AG04450 (cell line): ENCODE data around the gene MEIS2. TPM values are rescaled to one million over a fixed set of nuclear protein-coding genes. Genes with fewer than 3 reads are reported as not detected.

Experiments used
- CTCF ChIA-PET: fragments of 300-600, 350-600 bp; formaldehyde crosslinking; extraction: SDS; loops from one replicate; lab custom pipeline; 2022; ENCODE audit warnings: antibody characterized with exemption, inconsistent platforms; lab: Charles Lee
- POLR2A ChIA-PET: fragments of 350-600 bp; formaldehyde crosslinking; extraction: SDS; loops from one replicate; lab custom pipeline; 2021; ENCODE audit warnings: antibody characterized with exemption, inconsistent platforms; lab: Yijun Ruan, JAX
- DNase-seq: peaks from one replicate; pipeline ENCODE4 v3.0.0-alpha.2; 2011; ENCODE audit warnings: low read depth, low spot score
- H3K27ac ChIP-seq: one replicate; pipeline ENCODE4 v1.5.1; 2012; ENCODE audit warnings: low read depth, low read length, control low read depth
- H3K27me3 ChIP-seq: one replicate; pipeline ENCODE4 v1.6.0; 2012; ENCODE audit warnings: low read length; ENCODE audit not compliant: control insufficient read depth, insufficient read depth
- H3K4me3 ChIP-seq: 2 replicates; pipeline ENCODE4 v1.5.1; 2011; ENCODE audit warnings: mild to moderate bottlenecking, low read depth, low read length, control low read depth
- H3K9me3 ChIP-seq: 2 replicates; pipeline ENCODE4 v1.5.1; 2012; ENCODE audit warnings: low read length; ENCODE audit not compliant: control insufficient read depth, insufficient read depth
- CTCF ChIP-seq: IDR thresholded peaks from 2 replicates; pipeline ENCODE4 v1.5.1; 2011; ENCODE audit warnings: low read depth, low read length, control low read depth, inconsistent platforms
- polyA plus RNA-seq: library from polyadenylated mRNA; depleted of rRNA; stranded (reverse); fragments of >200 nt; gene quantifications from 2 replicates; pipeline ENCODE4 v1.2.3, GENCODE V29; 2011

The MEIS2 gene
- polyA plus RNA-seq, 1 experiment = 31.7 TPM

- H3K4me3 ChIP-seq = no peak overlapping the region
These were observed 249.5 kb downstream of the MEIS2 start for GRCh38 chr15:36850864-36851263.

GRCh38 chr15:36845270-36845669 is 255.1 kb downstream of the MEIS2 start:
- Histone ChIP-seq H3K4me3 (no peak overlapping the region), H3K9me3 (no peaks in the 10 kb centered on the region), H3K27ac (no peak overlapping the region), H3K27me3 (no peaks in the 10 kb centered on the region)
- ChIA-PET POLR2A (no interaction called here), CTCF (interaction anchor here (1.1 kb wide), 1 partner anchor 34 kb away, joined by 3 read pairs; no protein-coding TSS in a partner anchor)
- DNase-seq = no peak
- no peak for TF ChIP-seq CTCF

More at GRCh38 chr15:36850864-36851263, 249.5 kb downstream of the MEIS2 start:
- Histone ChIP-seq H3K9me3 (no peaks in the 10 kb centered on the region), H3K27ac (no peak overlapping the region), H3K27me3 (no peaks in the 10 kb centered on the region)
- ChIA-PET CTCF (no interaction called here), POLR2A (no interaction called here)
- TF ChIP-seq CTCF = no peak
- no peak for DNase-seq

GRCh38 chr15:36844534-36844998 is 255.8 kb downstream of the MEIS2 start:
- DNase-seq = peak; percentile 34
- CTCF ChIA-PET = interaction anchor here (0.6 to 1.1 kb wide), 3 partner anchors 31 to 234 kb away, joined by 3 to 5 read pairs (median 4); no protein-coding TSS in a partner anchor
- Histone ChIP-seq H3K4me3 (no peak overlapping the region), H3K9me3 (no peaks in the 10 kb centered on the region), H3K27ac (no peak overlapping the region), H3K27me3 (no peaks in the 10 kb centered on the region)
- POLR2A ChIA-PET = interaction anchor here (0.6 kb wide), 2 partner anchors 859 to 954 kb away, joined by 3 to 4 read pairs; no protein-coding TSS in a partner anchor
- peak; percentile 30; the same call in 1 of the 2 replicates for TF ChIP-seq CTCF

GRCh38 chr15:36843822-36844221 is 256.5 kb downstream of the MEIS2 start:
- DNase-seq = no peak
- Histone ChIP-seq H3K9me3 (no peaks in the 10 kb centered on the region), H3K27ac (no peak overlapping the region), H3K4me3 (no peak overlapping the region), H3K27me3 (no peaks in the 10 kb centered on the region)
- ChIA-PET POLR2A (interaction anchor here (0.6 kb wide), 2 partner anchors 860 to 955 kb away, joined by 3 to 4 read pairs; no protein-coding TSS in a partner anchor), CTCF (interaction anchor here (0.6 to 1.2 kb wide), 3 partner anchors 32 to 235 kb away, joined by 3 to 5 read pairs (median 4); no protein-coding TSS in a partner anchor)
- TF ChIP-seq CTCF = no peak

GRCh38 chr15:36841193-36841592 is 259.2 kb downstream of the MEIS2 start:
- no peak overlapping the region for H3K4me3 ChIP-seq
- no peaks in the 10 kb centered on the region for H3K27me3 ChIP-seq
- DNase-seq = no peak
- CTCF ChIA-PET = no interaction called here
- no peaks in the 10 kb centered on the region for H3K9me3 ChIP-seq
- H3K27ac ChIP-seq = no peak overlapping the region
- TF ChIP-seq CTCF = no peak
- POLR2A ChIA-PET = no interaction called here
